ENCODE data around the gene REPIN1. TPM values are rescaled to one million over a fixed set of nuclear protein-coding genes. Genes with fewer than 3 reads are reported as not detected.

REPIN1 gene
- total and polyA plus RNA-seq, 2 experiments from 2014 or later: 79.1 to 107 TPM

DNA sequence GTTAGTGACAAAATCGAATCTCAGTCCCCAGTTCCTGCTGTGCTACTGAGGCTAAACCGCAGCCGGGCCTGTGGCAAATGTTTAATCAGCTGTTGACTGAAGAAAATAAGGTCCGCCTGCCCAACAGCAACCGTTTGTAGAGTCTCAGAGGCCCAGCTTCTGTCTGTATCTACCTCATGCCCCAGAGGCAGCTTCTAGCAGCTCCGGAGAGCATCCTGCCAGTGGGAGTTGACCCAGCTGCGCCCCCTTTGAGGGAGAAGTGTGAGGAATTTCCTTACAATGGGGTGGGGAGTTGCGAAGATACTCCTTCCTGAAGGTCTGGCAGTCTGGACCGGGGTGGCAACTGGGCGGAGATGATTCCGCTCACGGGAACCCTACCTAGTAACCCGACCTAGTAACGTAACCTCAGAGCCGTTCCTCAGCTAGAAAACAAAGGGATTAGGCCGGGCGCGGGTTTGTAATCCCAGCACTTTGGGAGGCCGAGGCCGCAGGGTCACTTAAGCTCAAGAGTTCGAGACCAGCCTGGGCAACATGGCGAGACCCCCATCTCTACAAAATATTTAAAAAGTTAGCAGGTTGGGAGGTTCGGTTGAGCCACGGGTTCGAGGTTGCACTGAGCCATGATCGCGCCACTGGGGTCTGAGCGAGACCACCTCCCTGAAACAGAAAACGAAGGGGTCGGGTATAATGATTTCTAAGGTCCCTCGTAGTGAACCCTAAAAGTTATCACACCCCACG is 9.7 kb downstream of the REPIN1 start:
- Histone ChIP-seq H2AFZ (peak overlapping the region; percentile 85), H3K4me2 (peak overlapping the region; percentile 93), H3K9me2 (replicated peaks; ENCODE audit: insufficient read depth) (no peaks in the 10 kb centered on the region), H3K4me1 (ENCODE audit: insufficient read depth) (peaks cover 63% of the 10 kb centered on the region), H3K27me3 (no peaks in the 10 kb centered on the region), H3K4me3 (peak overlapping the region; percentile 66), H3K36me3 (replicated peaks; ENCODE audit: insufficient read depth, low read depth) (no peaks in the 10 kb centered on the region), H4K20me1 (ENCODE audit: insufficient read depth, poor library complexity, severe bottlenecking) (no peaks in the 10 kb centered on the region), H3K9me3 (ENCODE audit: low read depth) (no peaks in the 10 kb centered on the region), H3K27ac (peak overlapping the region; percentile 95), H3K79me2 (peaks cover 63% of the 10 kb centered on the region)
- DNase-seq (ENCODE audit: low spot score): peak; percentile 84
- 4% methylated on average over 32 of the region's 32 CpGs for WGBS (ENCODE audit: low lambda C conversion rate, missing lambda C conversion rate)
- TF ChIP-seq, protein P1, sequence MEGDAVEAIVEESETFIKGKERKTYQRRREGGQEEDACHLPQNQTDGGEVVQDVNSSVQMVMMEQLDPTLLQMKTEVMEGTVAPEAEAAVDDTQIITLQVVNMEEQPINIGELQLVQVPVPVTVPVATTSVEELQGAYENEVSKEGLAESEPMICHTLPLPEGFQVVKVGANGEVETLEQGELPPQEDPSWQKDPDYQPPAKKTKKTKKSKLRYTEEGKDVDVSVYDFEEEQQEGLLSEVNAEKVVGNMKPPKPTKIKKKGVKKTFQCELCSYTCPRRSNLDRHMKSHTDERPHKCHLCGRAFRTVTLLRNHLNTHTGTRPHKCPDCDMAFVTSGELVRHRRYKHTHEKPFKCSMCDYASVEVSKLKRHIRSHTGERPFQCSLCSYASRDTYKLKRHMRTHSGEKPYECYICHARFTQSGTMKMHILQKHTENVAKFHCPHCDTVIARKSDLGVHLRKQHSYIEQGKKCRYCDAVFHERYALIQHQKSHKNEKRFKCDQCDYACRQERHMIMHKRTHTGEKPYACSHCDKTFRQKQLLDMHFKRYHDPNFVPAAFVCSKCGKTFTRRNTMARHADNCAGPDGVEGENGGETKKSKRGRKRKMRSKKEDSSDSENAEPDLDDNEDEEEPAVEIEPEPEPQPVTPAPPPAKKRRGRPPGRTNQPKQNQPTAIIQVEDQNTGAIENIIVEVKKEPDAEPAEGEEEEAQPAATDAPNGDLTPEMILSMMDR (IDR thresholded peaks at IDR 0.05; ENCODE audit: poor library complexity): peak; percentile 21
- no peak for TF ChIP-seq EZH2phosphoT487 (IDR thresholded peaks at IDR 0.05; ENCODE audit: low read depth, severe bottlenecking, unreplicated experiment)
- no peak for TF ChIP-seq EZH2 (IDR thresholded peaks at IDR 0.05; ENCODE audit: borderline replicate concordance)

DNA sequence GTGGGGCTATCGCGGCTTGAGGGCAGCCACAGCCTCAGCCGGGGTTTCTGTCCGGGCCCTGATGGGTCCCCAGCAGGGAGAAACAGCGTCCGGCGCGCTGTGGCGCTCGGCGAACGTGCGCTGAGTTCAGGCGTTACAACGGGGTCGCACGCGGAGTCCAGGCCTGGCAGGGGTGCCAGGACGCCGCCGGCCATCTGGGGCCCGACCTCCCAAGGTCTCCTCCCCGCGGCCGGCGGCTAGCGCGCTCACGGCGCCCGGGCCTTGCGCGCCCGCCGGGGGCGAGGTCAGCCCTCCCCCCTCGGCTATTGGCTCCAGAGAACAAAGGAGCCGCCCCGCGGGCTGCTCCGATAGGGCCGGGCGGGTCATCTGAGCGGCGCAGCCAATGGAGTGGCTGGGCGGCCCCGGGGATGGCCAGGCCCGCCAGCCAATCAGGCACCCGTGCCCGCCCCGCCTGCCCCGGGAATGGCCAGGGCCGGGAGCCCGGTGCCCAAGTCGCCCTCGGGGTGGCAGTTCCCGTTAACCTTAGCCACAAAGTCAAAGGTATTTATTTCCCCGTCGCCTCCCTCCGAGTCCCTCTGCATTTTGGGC is 10.3 kb downstream of the REPIN1 start, which contains the start of gene ZNF775:
TSS of gene ZNF775 (plus strand) at position 478 of the 588 bp plus-strand sequence. CDS start 9,141 bp downstream, outside the sequence.
- Histone ChIP-seq H3K4me1 (ENCODE audit: insufficient read depth) (peaks cover 62% of the 10 kb centered on the region), H3K9me3 (ENCODE audit: low read depth) (no peaks in the 10 kb centered on the region)
- WGBS (ENCODE audit: low lambda C conversion rate, missing lambda C conversion rate): under 1% methylated on average over 49 of the region's 60 CpGs

DNA sequence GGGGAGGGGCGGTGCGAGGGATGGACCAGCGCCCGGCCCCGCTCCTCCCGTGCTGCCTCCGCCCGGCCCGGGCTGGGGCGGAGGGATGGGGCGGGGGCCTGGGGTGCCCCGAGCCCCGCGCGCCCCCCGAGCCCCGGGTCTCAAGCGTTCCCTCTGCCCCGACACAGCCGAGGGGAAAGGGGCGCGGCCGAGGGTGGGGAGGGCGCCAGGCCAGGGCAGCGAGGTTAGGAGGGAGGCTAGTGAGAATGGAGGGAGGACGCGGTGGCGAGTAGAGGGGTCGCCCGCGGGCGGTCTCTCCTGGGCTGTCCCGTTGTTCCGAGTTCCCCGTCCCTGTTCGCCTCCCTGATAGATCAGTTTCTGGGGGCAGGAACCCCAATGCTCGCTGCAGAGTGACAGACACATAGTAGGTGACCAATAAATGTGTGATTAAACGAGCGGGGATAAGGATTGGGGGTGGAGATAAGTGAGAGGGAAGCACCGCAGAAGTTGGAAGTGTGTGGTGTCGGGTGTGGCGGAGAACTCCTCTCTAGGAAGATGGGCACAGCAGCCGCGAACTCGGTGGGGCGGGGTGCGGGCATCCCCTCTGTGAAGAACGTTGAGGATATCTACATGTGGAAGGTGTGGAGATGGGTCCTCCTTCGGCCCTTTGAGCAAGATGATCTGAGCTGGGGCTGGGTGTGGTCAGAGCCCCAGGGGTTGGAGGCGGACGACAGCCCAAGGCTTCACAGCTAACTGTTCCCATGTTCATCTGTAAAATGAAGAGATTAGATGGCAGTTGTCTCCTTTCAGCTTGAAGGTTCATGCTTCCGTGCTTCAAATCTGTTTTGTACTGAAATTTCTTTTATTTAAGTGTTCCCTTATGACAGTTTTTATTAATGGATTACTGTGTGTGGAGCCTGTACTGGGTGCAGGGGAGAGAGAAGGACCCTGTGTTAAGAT is 11.1 kb downstream of the REPIN1 start:
- H3K79me2 ChIP-seq: peaks cover 53% of the 10 kb centered on the region
- TF ChIP-seq, protein P1 (IDR thresholded peaks at IDR 0.05; ENCODE audit: poor library complexity): no peak
- no peak for TF ChIP-seq EZH2 (IDR thresholded peaks at IDR 0.05; ENCODE audit: borderline replicate concordance)
- TF ChIP-seq EZH2phosphoT487 (IDR thresholded peaks at IDR 0.05; ENCODE audit: low read depth, severe bottlenecking, unreplicated experiment): no peak
- peak overlapping the region; percentile 86 for H2AFZ ChIP-seq
- peaks cover 60% of the 10 kb centered on the region for H3K4me1 ChIP-seq (ENCODE audit: insufficient read depth)
- H3K36me3 ChIP-seq (replicated peaks; ENCODE audit: insufficient read depth, low read depth): no peaks in the 10 kb centered on the region
- no peaks in the 10 kb centered on the region for H4K20me1 ChIP-seq (ENCODE audit: insufficient read depth, poor library complexity, severe bottlenecking)
- no peak for DNase-seq (ENCODE audit: low spot score)
- WGBS (ENCODE audit: low lambda C conversion rate, missing lambda C conversion rate): 3% methylated on average over 22 of the region's 52 CpGs
- no peaks in the 10 kb centered on the region for H3K27me3 ChIP-seq
- H3K9me3 ChIP-seq (ENCODE audit: low read depth): no peaks in the 10 kb centered on the region
- H3K27ac ChIP-seq: peak overlapping the region; percentile 61
- H3K4me2 ChIP-seq: peak overlapping the region; percentile 95
- peak overlapping the region; percentile 91 for H3K4me3 ChIP-seq
- no peaks in the 10 kb centered on the region for H3K9me2 ChIP-seq (replicated peaks; ENCODE audit: insufficient read depth)

More for the DNA sequence above, 10.3 kb downstream of the REPIN1 start, which contains the start of gene ZNF775:
- Histone ChIP-seq H2AFZ (peak within 1 kb of the TSS; percentile 86), H3K4me3 (peak within 1 kb of the TSS; percentile 91), H3K4me2 (peak within 1 kb of the TSS; percentile 95), H3K36me3 (replicated peaks; ENCODE audit: insufficient read depth, low read depth) (no peaks in the 10 kb centered on the region), H3K79me2 (peaks cover 59% of the 10 kb centered on the region), H3K27ac (peak within 1 kb of the TSS; percentile 95), H3K27me3 (no peaks in the 10 kb centered on the region), H3K9me2 (replicated peaks; ENCODE audit: insufficient read depth) (no peaks in the 10 kb centered on the region), H4K20me1 (ENCODE audit: insufficient read depth, poor library complexity, severe bottlenecking) (no peaks in the 10 kb centered on the region)
- TF ChIP-seq EZH2phosphoT487 (IDR thresholded peaks at IDR 0.05; ENCODE audit: low read depth, severe bottlenecking, unreplicated experiment): no peak
- TF ChIP-seq, protein P1 (IDR thresholded peaks at IDR 0.05; ENCODE audit: poor library complexity): no peak
- no peak for TF ChIP-seq EZH2 (IDR thresholded peaks at IDR 0.05; ENCODE audit: borderline replicate concordance)
- DNase-seq (ENCODE audit: low spot score): peak; percentile 99
